ENCODE data around the gene MAPK1. TPM values are rescaled to one million over a fixed set of nuclear protein-coding genes. Genes with fewer than 3 reads are reported as not detected.
"Not testable (repeated sequence)": the region's sequence is repeated elsewhere in the genome, so short reads cannot be mapped to it uniquely, and the experiment has no call there.

Gene MAPK1
- total RNA-seq, 5 donors from 2014 or later (not counting 1 experiment from before 2014, with no cell fraction given), result 85.0 to 114 (median 110) TPM

DNA sequence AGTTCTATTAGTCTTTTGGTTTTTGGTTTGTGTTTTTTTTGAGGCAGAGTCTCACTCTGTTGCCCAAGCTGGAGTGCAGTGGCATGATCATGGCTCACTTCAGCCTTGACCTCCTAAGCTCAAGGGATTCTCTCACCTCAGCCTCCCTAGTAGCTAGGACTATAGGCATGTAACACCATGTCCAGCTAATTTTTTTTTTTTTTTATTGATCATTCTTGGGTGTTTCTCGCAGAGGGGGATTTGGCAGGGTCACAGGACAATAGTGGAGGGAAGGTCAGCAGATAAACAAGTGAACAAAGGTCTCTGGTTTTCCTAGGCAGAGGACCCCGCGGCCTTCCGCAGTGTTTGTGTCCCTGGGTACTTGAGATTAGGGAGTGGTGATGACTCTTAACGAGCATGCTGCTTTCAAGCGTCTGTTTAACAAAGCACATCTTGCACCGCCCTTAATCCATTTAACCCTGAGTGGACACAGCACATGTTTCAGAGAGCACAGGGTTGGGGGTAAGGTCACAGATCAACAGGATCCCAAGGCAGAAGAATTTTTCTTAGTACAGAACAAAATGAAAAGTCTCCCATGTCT, 15.4 kb upstream of the MAPK1 start:
- H3K27me3 ChIP-seq (replicated peaks in 1 of 2; ENCODE audit: control insufficient read depth in 2 of 2, extremely low read depth in 1 of 2, insufficient read depth in 2 of 2, low read length in 1 of 2); CTCF ChIA-PET; H3K9me3 Mint-ChIP-seq; H3K4me3 Mint-ChIP-seq; H3K27me3 Mint-ChIP-seq; H3K36me3 Mint-ChIP-seq; H3K9me3 ChIP-seq; H3K27ac ChIP-seq (ENCODE audit: low read length); H3K4me1 Mint-ChIP-seq; H3K4me3 ChIP-seq (ENCODE audit: control insufficient read depth in 1 of 2, extremely low read depth in 1 of 2, low read length in 1 of 2); H3K4me1 ChIP-seq (ENCODE audit: control insufficient read depth in 1 of 2, extremely low read depth in 1 of 2, insufficient read depth in 2 of 2, low read length in 2 of 2); DNase-seq; H3K27ac Mint-ChIP-seq; H3K36me3 ChIP-seq (ENCODE audit: control insufficient read depth in 2 of 2, extremely low read depth in 1 of 2, insufficient read depth in 1 of 2, low read length in 1 of 2); POLR2A ChIA-PET; ATAC-seq (replicated peaks in 1 of 4): not testable (repeated sequence)
- WGBS (ENCODE audit: insufficient coverage), result no CpG with 5 or more reads among the region's 7 CpGs

- Mint-ChIP-seq H3K27me3 (no peaks in the 10 kb centered on the region), H3K9me3 (no peaks in the 10 kb centered on the region), H3K4me1 (no peaks in the 10 kb centered on the region), H3K27ac (no peak overlapping the region), H3K36me3 (no peaks in the 10 kb centered on the region), H3K4me3 (no peak overlapping the region)
- Histone ChIP-seq H3K9me3 (no peaks in the 10 kb centered on the region), H3K4me1 (ENCODE audit: control insufficient read depth in 1 of 2, extremely low read depth in 1 of 2, insufficient read depth in 2 of 2, low read length in 2 of 2) (no peaks in the 10 kb centered on the region), H3K4me3 (ENCODE audit: control insufficient read depth in 1 of 2, extremely low read depth in 1 of 2, low read length in 1 of 2) (no peak overlapping the region), H3K27ac (ENCODE audit: low read length) (no peak overlapping the region), H3K36me3 (ENCODE audit: control insufficient read depth in 2 of 2, extremely low read depth in 1 of 2, insufficient read depth in 1 of 2, low read length in 1 of 2) (no peaks in the 10 kb centered on the region), H3K27me3 (replicated peaks in 1 of 2; ENCODE audit: control insufficient read depth in 2 of 2, extremely low read depth in 1 of 2, insufficient read depth in 2 of 2, low read length in 1 of 2) (peaks cover 0 to 7% of the 10 kb centered on the region in 2 experiments)
- DNase-seq (no peak), ATAC-seq (replicated peaks in 1 of 4) (no peak)
- 81% methylated on average over 2 of the region's 10 CpGs for WGBS (ENCODE audit: insufficient coverage)
- POLR2A ChIA-PET, result no interaction called here
- CTCF ChIA-PET, result no interaction called here
Measured at GRCh38 chr22:21881841-21882753, 14.7 kb upstream of the MAPK1 start.

GRCh38 chr22:21876486-21877176, 9.2 kb upstream of the MAPK1 start:
- ATAC-seq (replicated peaks in 1 of 4), result peak in 2 of 4 experiments; percentile 40 to 47

GRCh38 chr22:21874953-21875352, 7.5 kb upstream of the MAPK1 start:
- H3K36me3 ChIP-seq (ENCODE audit: control insufficient read depth in 2 of 2, extremely low read depth in 1 of 2, insufficient read depth in 1 of 2, low read length in 1 of 2); H3K27ac Mint-ChIP-seq; H3K9me3 Mint-ChIP-seq; H3K27ac ChIP-seq (ENCODE audit: low read length); H3K27me3 ChIP-seq (replicated peaks in 1 of 2; ENCODE audit: control insufficient read depth in 2 of 2, extremely low read depth in 1 of 2, insufficient read depth in 2 of 2, low read length in 1 of 2); H3K27me3 Mint-ChIP-seq; H3K36me3 Mint-ChIP-seq; H3K4me3 Mint-ChIP-seq; H3K9me3 ChIP-seq; H3K4me1 ChIP-seq (ENCODE audit: control insufficient read depth in 1 of 2, extremely low read depth in 1 of 2, insufficient read depth in 2 of 2, low read length in 2 of 2); DNase-seq; H3K4me3 ChIP-seq (ENCODE audit: control insufficient read depth in 1 of 2, extremely low read depth in 1 of 2, low read length in 1 of 2); ATAC-seq (replicated peaks in 1 of 4); CTCF ChIA-PET: not testable (repeated sequence)
- 83% methylated on average over 1 of the region's 4 CpGs for WGBS (ENCODE audit: insufficient coverage)
- POLR2A ChIA-PET, result interaction anchor here in 1 of 2 donors (0.7 kb wide), 1 partner anchor 113 kb away, joined by 7 read pairs; no protein-coding TSS in a partner anchor
- peaks cover 7 to 17% (median 8%) of the 10 kb centered on the region in 3 donors for H3K4me1 Mint-ChIP-seq

More at GRCh38 chr22:21876486-21877176, 9.2 kb upstream of the MAPK1 start:
- ChIA-PET POLR2A (no interaction called here), CTCF (no interaction called here)
- H3K27ac Mint-ChIP-seq, result peak overlapping the region; percentile 62 to 74
- H3K4me1 Mint-ChIP-seq, result peaks cover 7 to 16% (median 8%) of the 10 kb centered on the region in 3 donors
- Histone ChIP-seq H3K27ac (ENCODE audit: low read length) (peak overlapping the region; percentile 32), H3K27me3 (replicated peaks in 1 of 2; ENCODE audit: control insufficient read depth in 2 of 2, extremely low read depth in 1 of 2, insufficient read depth in 2 of 2, low read length in 1 of 2) (peaks cover 0 to 5% of the 10 kb centered on the region in 2 experiments), H3K4me1 (ENCODE audit: control insufficient read depth in 1 of 2, extremely low read depth in 1 of 2, insufficient read depth in 2 of 2, low read length in 2 of 2) (peaks cover 3 to 6% of the 10 kb centered on the region in 2 experiments), H3K4me3 (ENCODE audit: control insufficient read depth in 1 of 2, extremely low read depth in 1 of 2, low read length in 1 of 2) (no peak overlapping the region), H3K9me3 (no peaks in the 10 kb centered on the region), H3K36me3 (ENCODE audit: control insufficient read depth in 2 of 2, extremely low read depth in 1 of 2, insufficient read depth in 1 of 2, low read length in 1 of 2) (no peaks in the 10 kb centered on the region)
- peak overlapping the region in 1 of 3 donors; percentile 0 for H3K4me3 Mint-ChIP-seq
- no peaks in the 10 kb centered on the region for H3K27me3 Mint-ChIP-seq
- H3K9me3 Mint-ChIP-seq, result no peaks in the 10 kb centered on the region
- H3K36me3 Mint-ChIP-seq, result no peaks in the 10 kb centered on the region
- DNase-seq, result no peak
- WGBS (ENCODE audit: insufficient coverage), result no CpG with 5 or more reads among the region's 4 CpGs

GRCh38 chr22:21873619-21874018, 6.2 kb upstream of the MAPK1 start:
- no peak overlapping the region for H3K27ac Mint-ChIP-seq
- DNase-seq, result no peak
- H3K36me3 ChIP-seq (ENCODE audit: control insufficient read depth in 2 of 2, extremely low read depth in 1 of 2, insufficient read depth in 1 of 2, low read length in 1 of 2), result no peaks in the 10 kb centered on the region
- ChIA-PET POLR2A (no interaction called here), CTCF (interaction anchor here in 1 of 2 donors (0.7 kb wide), 1 partner anchor 96 kb away, joined by 3 read pairs; no protein-coding TSS in a partner anchor)
- no peak for ATAC-seq (replicated peaks in 1 of 4)
- peaks cover 3 to 10% of the 10 kb centered on the region in 2 experiments for H3K4me1 ChIP-seq (ENCODE audit: control insufficient read depth in 1 of 2, extremely low read depth in 1 of 2, insufficient read depth in 2 of 2, low read length in 2 of 2)
- H3K9me3 ChIP-seq, result no peaks in the 10 kb centered on the region
- WGBS (ENCODE audit: insufficient coverage), result 76% methylated on average over 3 of the region's 7 CpGs
- no peaks in the 10 kb centered on the region for H3K27me3 ChIP-seq (replicated peaks in 1 of 2; ENCODE audit: control insufficient read depth in 2 of 2, extremely low read depth in 1 of 2, insufficient read depth in 2 of 2, low read length in 1 of 2)
- no peaks in the 10 kb centered on the region for H3K9me3 Mint-ChIP-seq
- peaks cover 12 to 23% (median 12%) of the 10 kb centered on the region in 3 donors for H3K4me1 Mint-ChIP-seq
- no peak overlapping the region for H3K4me3 Mint-ChIP-seq
- H3K27me3 Mint-ChIP-seq, result no peaks in the 10 kb centered on the region
- no peak overlapping the region for H3K4me3 ChIP-seq (ENCODE audit: control insufficient read depth in 1 of 2, extremely low read depth in 1 of 2, low read length in 1 of 2)
- no peak overlapping the region for H3K27ac ChIP-seq (ENCODE audit: low read length)
- H3K36me3 Mint-ChIP-seq, result no peaks in the 10 kb centered on the region

- H3K27me3 Mint-ChIP-seq; POLR2A ChIA-PET; H3K9me3 ChIP-seq; H3K27me3 ChIP-seq (replicated peaks in 1 of 2; ENCODE audit: control insufficient read depth in 2 of 2, extremely low read depth in 1 of 2, insufficient read depth in 2 of 2, low read length in 1 of 2); H3K9me3 Mint-ChIP-seq; CTCF ChIA-PET; H3K27ac ChIP-seq (ENCODE audit: low read length); H3K27ac Mint-ChIP-seq; DNase-seq; H3K36me3 ChIP-seq (ENCODE audit: control insufficient read depth in 2 of 2, extremely low read depth in 1 of 2, insufficient read depth in 1 of 2, low read length in 1 of 2); H3K36me3 Mint-ChIP-seq; ATAC-seq (replicated peaks in 1 of 4); H3K4me3 ChIP-seq (ENCODE audit: control insufficient read depth in 1 of 2, extremely low read depth in 1 of 2, low read length in 1 of 2); H3K4me3 Mint-ChIP-seq: not testable (repeated sequence)
- no CpG with 5 or more reads among the region's 4 CpGs for WGBS (ENCODE audit: insufficient coverage)
- peaks cover 20 to 32% (median 21%) of the 10 kb centered on the region in 3 donors for H3K4me1 Mint-ChIP-seq
- peaks cover 3 to 19% of the 10 kb centered on the region in 2 experiments for H3K4me1 ChIP-seq (ENCODE audit: control insufficient read depth in 1 of 2, extremely low read depth in 1 of 2, insufficient read depth in 2 of 2, low read length in 2 of 2)
Measured at GRCh38 chr22:21872741-21873140, 5.3 kb upstream of the MAPK1 start.

Measured in T-cell (primary cell).